GM12878 (cell line): ENCODE data around the gene ANKRD61.

ENCODE experiments used
- CBX3 ChIP-seq: fragments of 200-600 bp; sonication (generic); IDR thresholded peaks from 2 replicates; pipeline ENCODE4 v1.6.1; 2016; ENCODE audit warnings: low read depth, borderline replicate concordance
- MXI1 ChIP-seq: fragments of 150-350 bp; IDR thresholded peaks from 2 replicates; pipeline ENCODE4 v1.6.1; 2011; ENCODE audit warnings: low read depth, mild to moderate bottlenecking, inconsistent platforms, low read length, improper control_type of control experiment

DNA sequence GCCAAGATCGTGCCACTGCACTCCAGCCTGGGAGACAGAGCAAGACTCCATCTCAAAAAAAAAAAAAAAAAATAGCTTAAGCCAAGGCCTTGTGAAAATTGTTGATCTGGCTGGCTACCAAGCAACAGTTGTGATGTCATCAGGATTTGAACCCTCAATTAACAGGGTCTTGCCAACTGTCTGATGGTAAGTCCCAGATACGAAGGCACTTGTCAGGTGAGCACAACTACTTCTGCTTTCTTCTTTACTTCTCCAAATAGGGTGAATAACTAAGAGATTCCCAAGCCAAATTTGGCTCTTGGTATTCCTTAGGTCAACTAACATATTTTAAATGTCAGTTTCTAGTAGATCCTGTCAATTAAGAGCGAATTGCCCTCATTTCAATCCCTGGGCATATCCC is 47.4 kb downstream of the ANKRD61 start:
- TF ChIP-seq CBX3 (no peak), MXI1 (no peak)
